ENCODE results near the gene UBE3B.

UBE3B gene

DNA sequence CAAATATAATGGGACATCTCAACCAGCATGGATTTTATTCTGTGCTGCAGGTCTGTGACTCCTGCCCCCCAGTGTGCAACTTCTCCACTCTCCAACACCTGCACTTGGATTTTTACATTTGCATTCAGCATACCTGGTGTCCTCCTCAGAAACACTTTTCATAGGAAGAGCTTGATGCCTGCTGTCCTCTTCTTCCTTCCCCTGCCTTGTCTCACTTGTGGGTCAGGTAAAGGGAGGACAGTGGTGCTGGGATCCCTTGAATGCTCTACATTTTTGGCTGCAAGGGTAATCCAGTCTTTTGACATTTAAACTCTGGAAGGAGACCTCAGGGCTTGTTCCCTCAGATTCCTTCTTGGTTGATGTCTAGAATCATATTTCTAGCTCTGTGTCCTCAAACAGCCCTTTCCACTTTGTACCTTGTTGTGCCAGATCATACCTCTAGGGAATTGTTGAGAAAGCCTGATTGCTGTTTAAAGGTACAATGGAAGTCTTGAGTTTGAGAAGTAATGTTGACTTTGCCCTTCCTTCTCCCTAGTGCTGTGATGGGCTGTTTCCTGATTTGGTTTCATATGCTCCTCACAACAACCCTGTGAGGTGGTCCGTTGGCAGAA is 12.6 kb downstream of the UBE3B start:
- Histone ChIP-seq H3K27me3 (ENCODE audit: insufficient read depth, insufficient read length) (no peaks in the 10 kb centered on the region), H3K4me3 (ENCODE audit: insufficient read length, low read depth) (no peak overlapping the region), H3K36me3 (ENCODE audit: insufficient read depth, insufficient read length, low read length) (peaks cover 99% of the 10 kb centered on the region), H3K9me3 (ENCODE audit: insufficient read depth, low read length) (peaks cover 3% of the 10 kb centered on the region; the same call in 1 of the 2 replicates), H3K9ac (ENCODE audit: insufficient read length, low read depth) (no peak overlapping the region), H3K4me1 (ENCODE audit: insufficient read depth, insufficient read length) (no peaks in the 10 kb centered on the region)
- no peak for TF ChIP-seq SUZ12 (IDR thresholded peaks at IDR 0.05; ENCODE audit: extremely low read depth, insufficient read depth, insufficient read length)
- no peak for TF ChIP-seq YY1 (IDR thresholded peaks at IDR 0.05; ENCODE audit: insufficient read depth, insufficient read length)
- TF ChIP-seq ZNF274 (IDR thresholded peaks at IDR 0.05; ENCODE audit: low read depth, low read length) = no peak
- no peak for DNase-seq (ENCODE audit: low read depth, low spot score)

DNA sequence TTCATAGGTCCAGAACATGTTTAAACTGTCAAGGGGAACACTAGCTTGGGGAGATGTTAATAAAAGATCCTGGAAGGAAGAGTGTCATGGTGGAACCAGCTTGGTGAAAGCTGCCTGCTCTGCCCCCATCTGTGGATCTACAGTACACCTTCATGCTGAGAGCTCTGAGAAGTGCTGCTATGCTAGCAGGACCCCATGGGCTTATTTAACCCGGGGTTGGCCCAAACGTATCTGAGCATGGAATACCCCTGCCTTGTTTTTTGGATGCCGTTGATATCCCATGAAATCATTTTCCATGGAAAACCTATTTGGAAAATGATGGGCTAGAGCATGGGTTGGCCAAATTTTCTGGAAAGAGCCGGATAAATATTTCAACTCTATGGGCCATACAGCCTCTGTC is 14.2 kb downstream of the UBE3B start:
- Histone ChIP-seq H3K27me3 (ENCODE audit: insufficient read depth, insufficient read length) (no peaks in the 10 kb centered on the region), H3K36me3 (ENCODE audit: insufficient read depth, insufficient read length, low read length) (peaks cover 93% of the 10 kb centered on the region), H3K4me3 (ENCODE audit: insufficient read length, low read depth) (no peak overlapping the region), H3K4me1 (ENCODE audit: insufficient read depth, insufficient read length) (no peaks in the 10 kb centered on the region), H3K9ac (ENCODE audit: insufficient read length, low read depth) (no peak overlapping the region), H3K9me3 (ENCODE audit: insufficient read depth, low read length) (peaks cover 7% of the 10 kb centered on the region; the same call in 1 of the 2 replicates)
- DNase-seq (ENCODE audit: low read depth, low spot score) = no peak
- no peak for TF ChIP-seq YY1 (IDR thresholded peaks at IDR 0.05; ENCODE audit: insufficient read depth, insufficient read length)

DNA sequence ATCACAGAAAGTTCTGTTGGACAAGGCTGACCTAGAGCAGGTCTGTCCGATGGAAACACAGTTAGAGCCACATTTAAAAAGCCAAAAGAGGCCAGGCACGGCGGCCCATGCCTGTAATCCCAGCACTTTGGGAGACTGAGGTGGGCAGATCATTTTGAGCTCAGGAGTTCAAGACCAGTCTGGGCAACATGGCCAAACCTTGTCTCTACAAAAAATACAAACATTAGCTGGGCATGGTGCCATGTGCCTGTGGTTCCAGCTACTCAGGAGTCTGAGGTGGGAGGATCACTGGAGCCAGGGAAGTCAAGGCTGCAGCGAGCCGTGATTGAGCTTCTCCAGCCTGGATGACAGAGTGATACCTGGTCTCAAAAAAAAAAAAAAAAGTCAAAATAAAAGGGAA is 14.9 kb downstream of the UBE3B start:
- DNase-seq (ENCODE audit: low read depth, low spot score) = no peak
- no peaks in the 10 kb centered on the region for H3K4me1 ChIP-seq (ENCODE audit: insufficient read depth, insufficient read length)
- no peak overlapping the region for H3K9ac ChIP-seq (ENCODE audit: insufficient read length, low read depth)
- peaks cover 86% of the 10 kb centered on the region for H3K36me3 ChIP-seq (ENCODE audit: insufficient read depth, insufficient read length, low read length)
- peaks cover 7% of the 10 kb centered on the region; the same call in 1 of the 2 replicates for H3K9me3 ChIP-seq (ENCODE audit: insufficient read depth, low read length)
- H3K27me3 ChIP-seq (ENCODE audit: insufficient read depth, insufficient read length) = no peaks in the 10 kb centered on the region
- TF ChIP-seq YY1 (IDR thresholded peaks at IDR 0.05; ENCODE audit: insufficient read depth, insufficient read length) (no peak), SUZ12 (IDR thresholded peaks at IDR 0.05; ENCODE audit: extremely low read depth, insufficient read depth, insufficient read length) (no peak), ZNF274 (IDR thresholded peaks at IDR 0.05; ENCODE audit: low read depth, low read length) (no peak)
- H3K4me3 ChIP-seq (ENCODE audit: insufficient read length, low read depth) = no peak overlapping the region

DNA sequence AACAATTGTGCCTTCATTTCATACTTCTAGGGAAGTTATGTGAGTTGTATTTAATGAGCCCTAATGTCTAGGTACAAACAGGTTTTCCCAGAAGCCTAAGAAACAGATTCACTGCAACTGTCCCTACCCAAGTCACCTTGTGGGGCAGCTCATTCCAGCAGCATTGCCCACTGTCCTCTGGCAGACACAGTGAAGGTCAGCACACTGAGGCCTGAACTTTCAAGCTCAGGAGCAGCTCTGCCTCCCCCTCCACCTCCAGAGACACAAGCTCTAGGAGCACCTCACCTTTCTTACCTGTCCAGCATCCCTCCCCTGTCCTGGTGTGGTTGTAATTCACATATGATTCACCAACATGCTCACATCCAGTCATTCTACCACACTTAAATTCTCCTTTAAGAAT is 15.7 kb downstream of the UBE3B start:
- H3K4me1 ChIP-seq (ENCODE audit: insufficient read depth, insufficient read length) = no peaks in the 10 kb centered on the region

DNA sequence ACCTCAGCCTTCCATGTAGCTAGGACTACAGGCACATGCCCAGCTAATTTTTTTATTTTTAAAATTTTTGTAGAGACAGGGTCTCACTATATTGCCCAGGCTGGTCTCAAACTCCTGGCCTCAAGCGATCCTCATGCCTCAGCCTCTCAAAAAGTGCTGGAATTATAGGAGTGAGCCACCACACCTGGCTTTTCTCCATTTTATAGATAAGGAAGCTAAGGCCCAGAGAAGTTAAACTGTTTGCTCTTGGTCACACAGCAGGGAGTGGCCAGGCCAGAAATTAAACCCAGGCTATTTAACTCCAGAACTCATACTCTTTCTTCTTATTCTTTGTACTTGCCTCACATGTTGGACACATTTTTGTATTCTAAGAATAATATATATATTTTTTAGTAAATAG is 16.5 kb downstream of the UBE3B start:
- Histone ChIP-seq H3K9me3 (ENCODE audit: insufficient read depth, low read length) (peaks cover 7% of the 10 kb centered on the region; the same call in 1 of the 2 replicates), H3K4me1 (ENCODE audit: insufficient read depth, insufficient read length) (no peaks in the 10 kb centered on the region), H3K9ac (ENCODE audit: insufficient read length, low read depth) (no peak overlapping the region), H3K4me3 (ENCODE audit: insufficient read length, low read depth) (no peak overlapping the region), H3K27me3 (ENCODE audit: insufficient read depth, insufficient read length) (no peaks in the 10 kb centered on the region), H3K36me3 (ENCODE audit: insufficient read depth, insufficient read length, low read length) (peaks cover 86% of the 10 kb centered on the region)
- TF ChIP-seq YY1 (IDR thresholded peaks at IDR 0.05; ENCODE audit: insufficient read depth, insufficient read length) = no peak
- TF ChIP-seq SUZ12 (IDR thresholded peaks at IDR 0.05; ENCODE audit: extremely low read depth, insufficient read depth, insufficient read length) = no peak
- no peak for TF ChIP-seq ZNF274 (IDR thresholded peaks at IDR 0.05; ENCODE audit: low read depth, low read length)
- DNase-seq (ENCODE audit: low read depth, low spot score) = no peak

More for the DNA sequence above, 15.7 kb downstream of the UBE3B start:
- Histone ChIP-seq H3K36me3 (ENCODE audit: insufficient read depth, insufficient read length, low read length) (peaks cover 86% of the 10 kb centered on the region), H3K9me3 (ENCODE audit: insufficient read depth, low read length) (peaks cover 7% of the 10 kb centered on the region; the same call in 1 of the 2 replicates), H3K27me3 (ENCODE audit: insufficient read depth, insufficient read length) (no peaks in the 10 kb centered on the region), H3K4me3 (ENCODE audit: insufficient read length, low read depth) (no peak overlapping the region), H3K9ac (ENCODE audit: insufficient read length, low read depth) (no peak overlapping the region)
- DNase-seq (ENCODE audit: low read depth, low spot score) = no peak
- TF ChIP-seq ZNF274 (IDR thresholded peaks at IDR 0.05; ENCODE audit: low read depth, low read length) = no peak
- no peak for TF ChIP-seq SUZ12 (IDR thresholded peaks at IDR 0.05; ENCODE audit: extremely low read depth, insufficient read depth, insufficient read length)

DNA sequence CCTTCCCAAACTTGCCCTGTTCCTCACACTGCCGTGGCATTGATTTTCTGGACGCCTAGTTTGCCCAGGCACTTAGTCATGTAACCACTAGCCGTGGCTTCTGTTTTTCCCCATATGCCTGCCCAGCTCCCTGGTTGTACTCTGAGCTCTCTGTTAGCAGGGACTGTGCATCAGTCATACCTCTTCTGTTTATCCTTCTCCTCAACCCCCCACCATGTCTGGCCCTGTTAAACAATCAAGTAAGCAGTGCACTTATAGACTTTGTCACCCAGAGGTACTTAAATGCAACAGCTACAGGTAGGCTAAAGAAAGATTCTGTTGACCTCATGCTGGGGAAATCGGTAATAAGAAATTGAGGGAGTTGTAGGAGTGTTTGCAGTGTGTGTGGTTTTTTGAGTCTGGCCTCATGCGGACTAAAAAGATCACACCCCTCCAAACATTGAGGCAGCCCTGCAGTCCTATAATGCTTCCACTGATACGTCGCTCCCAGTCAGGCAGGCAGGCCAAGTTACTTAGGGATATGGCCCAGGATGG is 17.0 kb downstream of the UBE3B start:
- Histone ChIP-seq H3K36me3 (ENCODE audit: insufficient read depth, insufficient read length, low read length) (peaks cover 86% of the 10 kb centered on the region), H3K4me3 (ENCODE audit: insufficient read length, low read depth) (no peak overlapping the region), H3K4me1 (ENCODE audit: insufficient read depth, insufficient read length) (no peaks in the 10 kb centered on the region), H3K27me3 (ENCODE audit: insufficient read depth, insufficient read length) (no peaks in the 10 kb centered on the region), H3K9me3 (ENCODE audit: insufficient read depth, low read length) (peaks cover 7% of the 10 kb centered on the region; the same call in 1 of the 2 replicates), H3K9ac (ENCODE audit: insufficient read length, low read depth) (no peak overlapping the region)
- DNase-seq (ENCODE audit: low read depth, low spot score) = no peak
- no peak for TF ChIP-seq ZNF274 (IDR thresholded peaks at IDR 0.05; ENCODE audit: low read depth, low read length)
- TF ChIP-seq YY1 (IDR thresholded peaks at IDR 0.05; ENCODE audit: insufficient read depth, insufficient read length) = no peak

DNA sequence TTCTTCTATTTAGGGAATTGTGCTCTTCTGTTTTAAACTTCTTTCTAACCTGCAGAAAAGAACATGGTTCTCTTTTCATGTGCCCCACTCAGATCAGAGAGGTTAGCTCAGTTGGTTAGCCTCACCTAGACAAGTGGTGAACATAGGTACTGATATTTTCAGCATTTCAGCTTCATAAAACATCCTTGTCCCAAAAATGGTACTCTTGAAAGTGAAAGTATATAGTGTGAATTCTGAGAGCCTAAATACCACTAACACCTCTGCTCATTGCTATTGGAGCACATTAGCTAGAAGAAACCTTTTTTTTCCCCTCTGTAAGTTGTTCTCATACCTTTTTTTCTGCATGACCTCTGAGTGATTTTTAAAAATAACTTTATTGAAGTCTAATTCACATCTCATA is 17.6 kb downstream of the UBE3B start:
- DNase-seq (ENCODE audit: low read depth, low spot score) = no peak
- H3K4me1 ChIP-seq (ENCODE audit: insufficient read depth, insufficient read length) = no peaks in the 10 kb centered on the region
- H3K36me3 ChIP-seq (ENCODE audit: insufficient read depth, insufficient read length, low read length) = peaks cover 86% of the 10 kb centered on the region
- TF ChIP-seq SUZ12 (IDR thresholded peaks at IDR 0.05; ENCODE audit: extremely low read depth, insufficient read depth, insufficient read length) (no peak), ZNF274 (IDR thresholded peaks at IDR 0.05; ENCODE audit: low read depth, low read length) (no peak), YY1 (IDR thresholded peaks at IDR 0.05; ENCODE audit: insufficient read depth, insufficient read length) (no peak)
- no peaks in the 10 kb centered on the region for H3K27me3 ChIP-seq (ENCODE audit: insufficient read depth, insufficient read length)
- no peak overlapping the region for H3K4me3 ChIP-seq (ENCODE audit: insufficient read length, low read depth)
- H3K9ac ChIP-seq (ENCODE audit: insufficient read length, low read depth) = no peak overlapping the region
- peaks cover 7% of the 10 kb centered on the region; the same call in 1 of the 2 replicates for H3K9me3 ChIP-seq (ENCODE audit: insufficient read depth, low read length)

All from NT2/D1 (cell line).